DOHH2 (cell line): ENCODE measurements around the gene PARP15.

Source experiments
- H3F3A ChIP-seq: fragments of 200-600 bp; sonication (generic), shearing (Covaris generic); 2 replicates; pipeline ENCODE4 v1.6.0; 2016; ENCODE audit warnings: antibody characterized with exemption, mild to moderate bottlenecking; ENCODE audit not compliant: control insufficient read depth, insufficient read depth
- H3K27ac ChIP-seq: fragments of 200-600 bp; sonication (generic); 2 replicates; pipeline ENCODE4 v1.5.1; 2014; ENCODE audit warnings: low read depth, mild to moderate bottlenecking, low read length, moderate library complexity
- H3K27me3 ChIP-seq: fragments of 200-600 bp; sonication (generic); 2 replicates; pipeline ENCODE4 v1.6.1; 2014; ENCODE audit warnings: mild to moderate bottlenecking, low read length, mixed read lengths; ENCODE audit not compliant: control insufficient read depth
- H3K36me3 ChIP-seq: fragments of 200-600 bp; sonication (generic); 2 replicates; pipeline ENCODE4 v1.6.1; 2014; ENCODE audit warnings: mild to moderate bottlenecking, low read length, moderate library complexity, mixed read lengths; ENCODE audit not compliant: control insufficient read depth
- H3K4me1 ChIP-seq: fragments of 200-600 bp; sonication (generic); 2 replicates; pipeline ENCODE4 v1.6.1; 2014; ENCODE audit warnings: mild to moderate bottlenecking, low read length, mixed read lengths; ENCODE audit not compliant: control insufficient read depth
- H3K4me2 ChIP-seq: fragments of 200-600 bp; sonication (generic); 2 replicates; pipeline ENCODE4 v1.6.0; 2014; ENCODE audit warnings: mild to moderate bottlenecking, low read length, moderate library complexity
- H3K4me3 ChIP-seq: fragments of 200-600 bp; sonication (generic); 2 replicates; pipeline ENCODE4 v1.5.1; 2014; ENCODE audit warnings: mild to moderate bottlenecking, low read length, mixed read lengths
- H3K79me2 ChIP-seq: fragments of 200-600 bp; sonication (generic); 2 replicates; pipeline ENCODE4 v1.6.1; 2014; ENCODE audit warnings: mild to moderate bottlenecking, low read length, mixed read lengths; ENCODE audit not compliant: control insufficient read depth
- H3K9me2 ChIP-seq: fragments of 200-600 bp; sonication (generic); replicated peaks from 2 replicates; pipeline ENCODE4 v1.6.1; 2014; ENCODE audit warnings: mild to moderate bottlenecking, low read length, mixed read lengths; ENCODE audit not compliant: control insufficient read depth
- H3K9me3 ChIP-seq: fragments of 200-600 bp; sonication (generic); 2 replicates; pipeline ENCODE4 v1.6.1; 2014; ENCODE audit warnings: antibody characterized with exemption, low read length, mixed read lengths; ENCODE audit not compliant: control insufficient read depth, insufficient read depth
- H4K20me1 ChIP-seq: fragments of 200-600 bp; sonication (generic); 2 replicates; pipeline ENCODE4 v1.6.0; 2014; ENCODE audit warnings: low read depth, mild to moderate bottlenecking, antibody characterized with exemption, low read length, moderate library complexity; ENCODE audit not compliant: control insufficient read depth, insufficient read depth
- EZH2phosphoT487 ChIP-seq: fragments of 200-600 bp; sonication (generic); IDR thresholded peaks from 2 replicates; pipeline ENCODE4 v1.6.1; 2017; ENCODE audit warnings: borderline replicate concordance, mild to moderate bottlenecking, antibody characterized with exemption, low read length, moderate library complexity, mixed read lengths
- TF ChIP-seq, protein P1 (sequence below): fragments of 200-600 bp; sonication (generic); IDR thresholded peaks from one replicate; pipeline ENCODE4 v1.5.1; 2014; ENCODE audit warnings: antibody characterized with exemption, mild to moderate bottlenecking, low read depth, low read length; ENCODE audit not compliant: poor library complexity, severe bottlenecking

PARP15 gene

DNA sequence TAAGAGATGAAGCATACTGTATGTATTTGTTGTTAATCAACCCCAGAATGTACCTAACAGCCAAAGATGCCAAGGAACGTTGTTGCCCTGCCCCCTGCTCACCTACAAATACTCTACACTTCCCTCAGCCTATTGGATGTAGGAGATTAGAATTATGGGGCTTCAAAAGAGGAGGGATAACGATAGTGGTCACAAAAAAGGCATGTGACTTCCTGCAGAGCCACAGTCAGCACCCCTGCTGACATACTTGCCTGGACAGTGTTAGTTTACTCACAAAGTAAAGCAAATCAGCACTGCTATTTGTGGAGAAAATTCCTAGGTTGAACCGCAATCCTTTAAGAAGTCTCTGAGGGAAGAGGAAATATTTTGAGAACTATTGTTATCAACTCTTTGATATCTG lies 37.9 kb downstream of the PARP15 start:
- no peak overlapping the region for H3K4me2 ChIP-seq
- TF ChIP-seq, protein P1, sequence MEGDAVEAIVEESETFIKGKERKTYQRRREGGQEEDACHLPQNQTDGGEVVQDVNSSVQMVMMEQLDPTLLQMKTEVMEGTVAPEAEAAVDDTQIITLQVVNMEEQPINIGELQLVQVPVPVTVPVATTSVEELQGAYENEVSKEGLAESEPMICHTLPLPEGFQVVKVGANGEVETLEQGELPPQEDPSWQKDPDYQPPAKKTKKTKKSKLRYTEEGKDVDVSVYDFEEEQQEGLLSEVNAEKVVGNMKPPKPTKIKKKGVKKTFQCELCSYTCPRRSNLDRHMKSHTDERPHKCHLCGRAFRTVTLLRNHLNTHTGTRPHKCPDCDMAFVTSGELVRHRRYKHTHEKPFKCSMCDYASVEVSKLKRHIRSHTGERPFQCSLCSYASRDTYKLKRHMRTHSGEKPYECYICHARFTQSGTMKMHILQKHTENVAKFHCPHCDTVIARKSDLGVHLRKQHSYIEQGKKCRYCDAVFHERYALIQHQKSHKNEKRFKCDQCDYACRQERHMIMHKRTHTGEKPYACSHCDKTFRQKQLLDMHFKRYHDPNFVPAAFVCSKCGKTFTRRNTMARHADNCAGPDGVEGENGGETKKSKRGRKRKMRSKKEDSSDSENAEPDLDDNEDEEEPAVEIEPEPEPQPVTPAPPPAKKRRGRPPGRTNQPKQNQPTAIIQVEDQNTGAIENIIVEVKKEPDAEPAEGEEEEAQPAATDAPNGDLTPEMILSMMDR: no peak
- no peak for TF ChIP-seq EZH2phosphoT487
- H3K4me3 ChIP-seq: no peak overlapping the region
- no peaks in the 10 kb centered on the region for H3K4me1 ChIP-seq
- H3K36me3 ChIP-seq: no peaks in the 10 kb centered on the region
- H3K9me3 ChIP-seq: no peaks in the 10 kb centered on the region
- H3K27ac ChIP-seq: no peak overlapping the region
- H3F3A ChIP-seq: no peaks in the 10 kb centered on the region
- peaks cover 27% of the 10 kb centered on the region for H3K27me3 ChIP-seq
- no peaks in the 10 kb centered on the region for H3K79me2 ChIP-seq
- no peaks in the 10 kb centered on the region for H3K9me2 ChIP-seq
- no peaks in the 10 kb centered on the region for H4K20me1 ChIP-seq

DNA sequence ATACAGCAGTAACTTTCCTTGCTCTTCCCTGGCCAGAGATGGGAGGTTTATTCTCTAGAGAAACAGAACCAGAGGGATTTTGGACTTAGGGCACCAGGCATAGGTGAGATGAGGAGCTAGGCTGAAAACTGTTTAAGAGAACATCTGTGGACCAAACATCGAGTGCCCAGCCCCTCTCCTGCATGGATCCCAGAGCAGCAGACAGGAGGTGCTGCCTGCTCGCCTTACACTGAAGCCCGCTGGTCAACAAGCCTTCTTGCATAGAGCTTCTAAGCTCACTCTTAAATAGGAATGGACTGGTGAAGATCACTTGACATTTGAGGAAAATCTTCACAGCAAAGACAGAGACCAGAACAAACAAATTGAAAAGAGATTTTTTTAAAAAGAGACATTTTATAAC lies 41.2 kb downstream of the PARP15 start:
- Histone ChIP-seq H3K79me2 (no peaks in the 10 kb centered on the region), H3K4me1 (no peaks in the 10 kb centered on the region), H3K4me2 (no peak overlapping the region), H3F3A (no peaks in the 10 kb centered on the region), H3K36me3 (no peaks in the 10 kb centered on the region), H3K4me3 (no peak overlapping the region), H3K9me3 (no peaks in the 10 kb centered on the region), H4K20me1 (no peaks in the 10 kb centered on the region), H3K27me3 (peaks cover 28% of the 10 kb centered on the region), H3K27ac (no peak overlapping the region), H3K9me2 (no peaks in the 10 kb centered on the region)
- TF ChIP-seq EZH2phosphoT487: no peak
- TF ChIP-seq, protein P1: no peak

DNA sequence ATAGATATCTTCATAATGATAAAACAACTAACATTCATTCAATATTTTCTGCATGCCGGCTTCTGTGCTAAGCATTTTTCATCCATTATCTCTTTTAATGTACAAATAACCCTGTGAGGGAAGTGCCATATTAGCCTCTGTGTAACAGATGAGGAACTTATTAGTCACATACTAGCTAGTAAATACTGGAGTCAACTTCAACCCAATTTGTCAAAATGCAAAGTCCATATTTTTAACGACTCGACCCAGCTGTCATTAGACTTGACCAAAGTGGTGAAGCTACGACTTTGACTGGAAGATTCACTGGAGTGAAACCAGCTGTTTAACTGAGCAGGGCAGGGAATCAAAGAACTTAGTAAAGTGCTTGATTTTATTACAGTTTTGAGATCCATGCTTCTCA lies 41.6 kb downstream of the PARP15 start:
- Histone ChIP-seq H3K36me3 (no peaks in the 10 kb centered on the region), H3F3A (no peaks in the 10 kb centered on the region), H4K20me1 (no peaks in the 10 kb centered on the region), H3K4me3 (no peak overlapping the region), H3K9me2 (no peaks in the 10 kb centered on the region), H3K4me1 (no peaks in the 10 kb centered on the region), H3K79me2 (no peaks in the 10 kb centered on the region), H3K4me2 (no peak overlapping the region), H3K9me3 (no peaks in the 10 kb centered on the region), H3K27me3 (peaks cover 28% of the 10 kb centered on the region), H3K27ac (no peak overlapping the region)
- TF ChIP-seq EZH2phosphoT487: no peak
- TF ChIP-seq, protein P1: no peak

DNA sequence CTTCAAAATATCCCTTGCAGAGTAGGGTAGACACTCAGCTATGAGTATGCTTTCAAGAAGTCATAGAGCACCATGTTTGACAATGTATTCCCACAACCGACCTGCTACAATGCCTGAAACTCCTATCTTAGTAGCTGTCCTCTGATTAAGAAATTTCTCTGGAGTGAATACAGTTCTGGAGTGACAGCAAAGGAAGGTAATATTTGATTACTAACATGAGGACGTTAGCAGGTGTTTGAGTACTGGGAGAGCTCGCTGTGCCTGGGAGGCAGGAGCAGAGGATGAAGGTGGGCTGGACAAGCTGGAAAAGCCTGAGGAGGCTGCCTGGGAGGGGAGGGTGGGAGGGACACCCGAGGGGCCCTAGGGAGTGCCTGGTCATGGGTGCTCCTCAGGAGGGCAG lies 42.9 kb downstream of the PARP15 start:
- Histone ChIP-seq H3K4me2 (no peak overlapping the region), H3K27me3 (peaks cover 23% of the 10 kb centered on the region)

More for the DNA sequence above, 42.9 kb downstream of the PARP15 start:
- H3K9me3 ChIP-seq: no peaks in the 10 kb centered on the region
- no peaks in the 10 kb centered on the region for H3F3A ChIP-seq
- H3K27ac ChIP-seq: no peak overlapping the region
- no peak overlapping the region for H3K4me3 ChIP-seq
- H3K9me2 ChIP-seq: no peaks in the 10 kb centered on the region
- no peaks in the 10 kb centered on the region for H3K79me2 ChIP-seq
- no peaks in the 10 kb centered on the region for H4K20me1 ChIP-seq
- no peaks in the 10 kb centered on the region for H3K4me1 ChIP-seq
- no peaks in the 10 kb centered on the region for H3K36me3 ChIP-seq
- TF ChIP-seq, protein P1: no peak
